ENCODE results near the gene PPP2R5A.
A peak's percentile ranks its signal among the peaks of the same experiment; 100 is the strongest.

PPP2R5A gene

GRCh38 chr1:212359794-212360479 lies 74.7 kb downstream of the PPP2R5A start:
- H4K8ac ChIP-seq (ENCODE audit: low read depth, low read length), result no peak overlapping the region
- no peak overlapping the region for H3K4me3 ChIP-seq (ENCODE audit: low read depth, low read length)
- no peak overlapping the region for H4K91ac ChIP-seq (ENCODE audit: low read depth, low read length)
- H3K79me1 ChIP-seq (ENCODE audit: low read length), result no peaks in the 10 kb centered on the region
- no peak overlapping the region for H2BK5ac ChIP-seq (ENCODE audit: low read depth, low read length, poor library complexity)
- no peaks in the 10 kb centered on the region for H3K27me3 ChIP-seq (ENCODE audit: insufficient read depth, low read length)
- peaks cover 0 to 9% of the 10 kb centered on the region in 2 experiments for H3K36me3 ChIP-seq (ENCODE audit: control insufficient read depth in 1 of 2, insufficient read depth in 2 of 2, low read length in 2 of 2)
- H3K4me1 ChIP-seq (ENCODE audit: control insufficient read depth in 1 of 2, insufficient read depth in 2 of 2, low read length in 2 of 2), result no peaks in the 10 kb centered on the region
- no peak overlapping the region for H2AK5ac ChIP-seq (ENCODE audit: low read length)
- no peak overlapping the region for H2BK12ac ChIP-seq (ENCODE audit: low read length)
- no peak for DNase-seq
- no peaks in the 10 kb centered on the region for H3K9me3 ChIP-seq (ENCODE audit: insufficient read depth, low read depth, low read length)
- no peak overlapping the region for H3K4ac ChIP-seq (ENCODE audit: low read depth, low read length)
- H3K27ac ChIP-seq (ENCODE audit: low read depth, low read length), result no peak overlapping the region
- H2BK120ac ChIP-seq (ENCODE audit: insufficient read depth, low read length, poor library complexity), result no peak overlapping the region
- H3K4me2 ChIP-seq (ENCODE audit: low read length), result no peak overlapping the region
- WGBS (ENCODE audit: extremely low coverage, insufficient coverage, insufficient read length), result no CpG with 5 or more reads among the region's 4 CpGs
- H3K23ac ChIP-seq (ENCODE audit: low read length), result no peak overlapping the region
- no peak overlapping the region for H3K18ac ChIP-seq (ENCODE audit: low read length)
- H2AFZ ChIP-seq (ENCODE audit: insufficient read depth, low read length, poor library complexity), result no peak overlapping the region
- no peak overlapping the region for H3K9ac ChIP-seq (ENCODE audit: low read length)
- no peak overlapping the region for H4K12ac ChIP-seq (ENCODE audit: low read depth, low read length)
- H3K79me2 ChIP-seq (ENCODE audit: control insufficient read depth, insufficient read depth, low read length, poor library complexity), result no peaks in the 10 kb centered on the region
- no peak overlapping the region for H3K14ac ChIP-seq (ENCODE audit: low read length)

GRCh38 chr1:212364985-212365384 lies 79.8 kb downstream of the PPP2R5A start:
- Histone ChIP-seq H2AFZ (ENCODE audit: insufficient read depth, low read length, poor library complexity) (no peak overlapping the region), H3K14ac (ENCODE audit: low read length) (no peak overlapping the region), H3K4me1 (ENCODE audit: control insufficient read depth in 1 of 2, insufficient read depth in 2 of 2, low read length in 2 of 2) (peaks cover 0 to 2% of the 10 kb centered on the region in 2 experiments), H2BK5ac (ENCODE audit: low read depth, low read length, poor library complexity) (no peak overlapping the region), H3K23ac (ENCODE audit: low read length) (no peak overlapping the region), H3K27me3 (ENCODE audit: insufficient read depth, low read length) (no peaks in the 10 kb centered on the region), H3K18ac (ENCODE audit: low read length) (no peak overlapping the region), H3K4me2 (ENCODE audit: low read length) (no peak overlapping the region), H3K9ac (ENCODE audit: low read length) (no peak overlapping the region), H3K79me1 (ENCODE audit: low read length) (no peaks in the 10 kb centered on the region), H3K27ac (ENCODE audit: low read depth, low read length) (no peak overlapping the region), H4K12ac (ENCODE audit: low read depth, low read length) (no peak overlapping the region), H3K79me2 (ENCODE audit: control insufficient read depth, insufficient read depth, low read length, poor library complexity) (no peaks in the 10 kb centered on the region), H4K91ac (ENCODE audit: low read depth, low read length) (no peak overlapping the region), H2AK5ac (ENCODE audit: low read length) (no peak overlapping the region), H4K8ac (ENCODE audit: low read depth, low read length) (no peak overlapping the region), H2BK12ac (ENCODE audit: low read length) (no peak overlapping the region), H2BK120ac (ENCODE audit: insufficient read depth, low read length, poor library complexity) (no peak overlapping the region), H3K9me3 (ENCODE audit: insufficient read depth, low read depth, low read length) (no peaks in the 10 kb centered on the region), H3K4ac (ENCODE audit: low read depth, low read length) (no peak overlapping the region), H3K36me3 (ENCODE audit: control insufficient read depth in 1 of 2, insufficient read depth in 2 of 2, low read length in 2 of 2) (peaks cover 0 to 6% of the 10 kb centered on the region in 2 experiments), H3K4me3 (ENCODE audit: low read depth, low read length) (no peak overlapping the region)
- no peak for DNase-seq
- no CpG with 5 or more reads among the region's 7 CpGs for WGBS (ENCODE audit: extremely low coverage, insufficient coverage, insufficient read length)

- Histone ChIP-seq H3K4me3 (ENCODE audit: low read depth, low read length) (no peak overlapping the region), H3K4me2 (ENCODE audit: low read length) (no peak overlapping the region), H3K14ac (ENCODE audit: low read length) (no peak overlapping the region), H3K18ac (ENCODE audit: low read length) (no peak overlapping the region), H2BK5ac (ENCODE audit: low read depth, low read length, poor library complexity) (no peak overlapping the region), H3K79me2 (ENCODE audit: control insufficient read depth, insufficient read depth, low read length, poor library complexity) (no peaks in the 10 kb centered on the region), H3K23ac (ENCODE audit: low read length) (no peak overlapping the region), H3K36me3 (ENCODE audit: control insufficient read depth in 1 of 2, insufficient read depth in 2 of 2, low read length in 2 of 2) (peaks cover 0 to 5% of the 10 kb centered on the region in 2 experiments), H3K9ac (ENCODE audit: low read length) (no peak overlapping the region), H3K27me3 (ENCODE audit: insufficient read depth, low read length) (no peaks in the 10 kb centered on the region), H3K4ac (ENCODE audit: low read depth, low read length) (no peak overlapping the region), H2AK5ac (ENCODE audit: low read length) (no peak overlapping the region), H2AFZ (ENCODE audit: insufficient read depth, low read length, poor library complexity) (no peak overlapping the region), H2BK120ac (ENCODE audit: insufficient read depth, low read length, poor library complexity) (no peak overlapping the region), H3K27ac (ENCODE audit: low read depth, low read length) (no peak overlapping the region), H3K79me1 (ENCODE audit: low read length) (no peaks in the 10 kb centered on the region), H4K8ac (ENCODE audit: low read depth, low read length) (no peak overlapping the region), H4K12ac (ENCODE audit: low read depth, low read length) (no peak overlapping the region), H4K91ac (ENCODE audit: low read depth, low read length) (no peak overlapping the region), H3K4me1 (ENCODE audit: control insufficient read depth in 1 of 2, insufficient read depth in 2 of 2, low read length in 2 of 2) (peaks cover 0 to 2% of the 10 kb centered on the region in 2 experiments), H2BK12ac (ENCODE audit: low read length) (no peak overlapping the region), H3K9me3 (ENCODE audit: insufficient read depth, low read depth, low read length) (no peaks in the 10 kb centered on the region)
- no CpG with 5 or more reads among the region's 5 CpGs for WGBS (ENCODE audit: extremely low coverage, insufficient coverage, insufficient read length)
- DNase-seq, result peak; percentile 9 to 67
Observed at GRCh38 chr1:212366901-212367300, 81.7 kb downstream of the PPP2R5A start.

- no peak overlapping the region for H3K4me2 ChIP-seq (ENCODE audit: low read length)
- H3K36me3 ChIP-seq (ENCODE audit: control insufficient read depth in 1 of 2, insufficient read depth in 2 of 2, low read length in 2 of 2), result peaks cover 0 to 5% of the 10 kb centered on the region in 2 experiments
- H4K12ac ChIP-seq (ENCODE audit: low read depth, low read length), result no peak overlapping the region
- H3K9me3 ChIP-seq (ENCODE audit: insufficient read depth, low read depth, low read length), result no peaks in the 10 kb centered on the region
- no peak overlapping the region for H2BK12ac ChIP-seq (ENCODE audit: low read length)
- no peak overlapping the region for H3K4me3 ChIP-seq (ENCODE audit: low read depth, low read length)
- no peak overlapping the region for H3K9ac ChIP-seq (ENCODE audit: low read length)
- no CpG with 5 or more reads among the region's 2 CpGs for WGBS (ENCODE audit: extremely low coverage, insufficient coverage, insufficient read length)
- H3K79me1 ChIP-seq (ENCODE audit: low read length), result no peaks in the 10 kb centered on the region
- no peak overlapping the region for H2BK120ac ChIP-seq (ENCODE audit: insufficient read depth, low read length, poor library complexity)
- peaks cover 0 to 2% of the 10 kb centered on the region in 2 experiments for H3K4me1 ChIP-seq (ENCODE audit: control insufficient read depth in 1 of 2, insufficient read depth in 2 of 2, low read length in 2 of 2)
- no peak overlapping the region for H3K18ac ChIP-seq (ENCODE audit: low read length)
- no peak overlapping the region for H2BK5ac ChIP-seq (ENCODE audit: low read depth, low read length, poor library complexity)
- H3K27ac ChIP-seq (ENCODE audit: low read depth, low read length), result no peak overlapping the region
- H4K91ac ChIP-seq (ENCODE audit: low read depth, low read length), result no peak overlapping the region
- H3K79me2 ChIP-seq (ENCODE audit: control insufficient read depth, insufficient read depth, low read length, poor library complexity), result no peaks in the 10 kb centered on the region
- H3K4ac ChIP-seq (ENCODE audit: low read depth, low read length), result no peak overlapping the region
- no peak overlapping the region for H3K14ac ChIP-seq (ENCODE audit: low read length)
- H4K8ac ChIP-seq (ENCODE audit: low read depth, low read length), result no peak overlapping the region
- H3K27me3 ChIP-seq (ENCODE audit: insufficient read depth, low read length), result no peaks in the 10 kb centered on the region
- no peak overlapping the region for H2AFZ ChIP-seq (ENCODE audit: insufficient read depth, low read length, poor library complexity)
- H3K23ac ChIP-seq (ENCODE audit: low read length), result no peak overlapping the region
- no peak for DNase-seq
- H2AK5ac ChIP-seq (ENCODE audit: low read length), result no peak overlapping the region
Observed at GRCh38 chr1:212367474-212368072, 82.4 kb downstream of the PPP2R5A start.
